Activated B cell treated with CpG ODN at 0.5 μM for 24 hours (primary cell): ENCODE results near the gene MACF1. TPM values are rescaled to one million over a fixed set of nuclear protein-coding genes. Genes with fewer than 3 reads are reported as not detected.
A peak's percentile ranks its signal among the peaks of the same experiment; 100 is the strongest.

ENCODE experiments used
- ATAC-seq: fragments of 200-7000 bp; cut with Tn5 transposase; one replicate; pipeline ENCODE4 v1.10.0; 2021; ENCODE audit warnings: low read depth, mild to moderate bottlenecking, moderate library complexity
- CTCF ChIA-PET: fragments of 350-600 bp; sonication (Branson Sonifier 250); formaldehyde crosslinking; loops from one replicate; lab custom pipeline; 2021; ENCODE audit warnings: antibody characterized with exemption; lab: Charles Lee
- POLR2A ChIA-PET: fragments of 350-600 bp; sonication (Branson Sonifier 250); formaldehyde crosslinking; loops from one replicate; lab custom pipeline; 2021; ENCODE audit warnings: antibody characterized with exemption; lab: Charles Lee
- DNase-seq: peaks from one replicate; pipeline ENCODE4 v3.0.0; 2022
- H3K27ac Mint-ChIP-seq: one replicate; pipeline ENCODE4 v1.8.0; 2020; ENCODE audit warnings: mixed read lengths
- H3K27me3 Mint-ChIP-seq: one replicate; pipeline ENCODE4 v1.8.0; 2021; ENCODE audit warnings: mixed read lengths
- H3K36me3 Mint-ChIP-seq: one replicate; pipeline ENCODE4 v1.8.0; 2021; ENCODE audit warnings: low read depth, mixed read lengths
- H3K4me1 Mint-ChIP-seq: one replicate; pipeline ENCODE4 v1.8.0; 2021; ENCODE audit warnings: mixed read lengths
- H3K4me3 Mint-ChIP-seq: one replicate; pipeline ENCODE4 v1.8.0; 2020; ENCODE audit warnings: mild to moderate bottlenecking, mixed read lengths
- H3K9me3 Mint-ChIP-seq: one replicate; pipeline ENCODE4 v1.8.0; 2020; ENCODE audit warnings: mixed read lengths
- CTCF ChIP-seq: fragments of 200-600 bp; IDR thresholded peaks from one replicate; pipeline ENCODE4 v1.8.0; 2022; ENCODE audit warnings: antibody characterized with exemption, mild to moderate bottlenecking
- intact Hi-C: fragments of 100-400 bp; cut with micrococcal nuclease; formaldehyde crosslinking; loops from one replicate; pipeline ENCODE4 v1.15.1; 2024
- total RNA-seq: library from RNA; stranded (reverse); gene quantifications from 2 replicates; pipeline ENCODE4 v1.2.3, GENCODE V29; 2022

The MACF1 gene
- total RNA-seq, 1 donor from 2014 or later, result 286 TPM

- no peaks in the 10 kb centered on the region for H3K9me3 Mint-ChIP-seq
- ATAC-seq (no peak), DNase-seq (no peak)
- no peaks in the 10 kb centered on the region for H3K27me3 Mint-ChIP-seq
- H3K36me3 Mint-ChIP-seq, result no peaks in the 10 kb centered on the region
- peaks cover 10% of the 10 kb centered on the region for H3K4me1 Mint-ChIP-seq
- H3K4me3 Mint-ChIP-seq, result no peak overlapping the region
- intact Hi-C loops, result no loop called here
- POLR2A ChIA-PET, result no interaction called here
- H3K27ac Mint-ChIP-seq, result no peak overlapping the region
- TF ChIP-seq CTCF, result no peak
- CTCF ChIA-PET, result interaction anchor here (1.4 kb wide), 1 partner anchor 13 kb away, joined by 4 read pairs; no protein-coding TSS in a partner anchor
Observed at GRCh38 chr1:39178541-39179431, 25.7 kb upstream of the MACF1 start.

- no peak for DNase-seq
- Mint-ChIP-seq H3K4me3 (no peak overlapping the region), H3K4me1 (peaks cover 35% of the 10 kb centered on the region), H3K27ac (no peak overlapping the region), H3K36me3 (no peaks in the 10 kb centered on the region), H3K27me3 (no peaks in the 10 kb centered on the region), H3K9me3 (no peaks in the 10 kb centered on the region)
- no peak for TF ChIP-seq CTCF
- POLR2A ChIA-PET, result no interaction called here
- intact Hi-C loops, result no loop called here
- ATAC-seq, result no peak
- CTCF ChIA-PET, result interaction anchor here (1.2 to 2.1 kb wide), 3 partner anchors 11 to 82 kb away, joined by 3 to 8 read pairs (median 5); no protein-coding TSS in a partner anchor
Observed at GRCh38 chr1:39181311-39181710, 23.2 kb upstream of the MACF1 start.

GRCh38 chr1:39182804-39183203 lies 21.7 kb upstream of the MACF1 start:
- DNase-seq (no peak), ATAC-seq (no peak)
- Mint-ChIP-seq H3K36me3 (no peaks in the 10 kb centered on the region), H3K4me3 (no peak overlapping the region), H3K27me3 (no peaks in the 10 kb centered on the region), H3K4me1 (peaks cover 45% of the 10 kb centered on the region), H3K27ac (peak overlapping the region; percentile 76), H3K9me3 (no peaks in the 10 kb centered on the region)
- no peak for TF ChIP-seq CTCF
- ChIA-PET POLR2A (no interaction called here), CTCF (interaction anchor here (1.9 to 3.7 kb wide), 6 partner anchors 9 to 85 kb away, joined by 7 to 25 read pairs (median 9); no protein-coding TSS in a partner anchor)
- intact Hi-C loops, result loop anchor here (2.0 kb wide), 1 partner anchor 76 kb away; no protein-coding TSS in a partner anchor

GRCh38 chr1:39183503-39184353 lies 20.8 kb upstream of the MACF1 start:
- no peak for TF ChIP-seq CTCF
- DNase-seq (no peak), ATAC-seq (peak; percentile 81)
- Mint-ChIP-seq H3K4me1 (peaks cover 47% of the 10 kb centered on the region), H3K27ac (peak overlapping the region; percentile 76), H3K4me3 (peak overlapping the region; percentile 21), H3K9me3 (no peaks in the 10 kb centered on the region), H3K27me3 (no peaks in the 10 kb centered on the region), H3K36me3 (no peaks in the 10 kb centered on the region)
- intact Hi-C loops, result loop anchor here (1.0 to 2.0 kb wide), 3 partner anchors 9 to 77 kb away; no protein-coding TSS in a partner anchor
- ChIA-PET CTCF (interaction anchor here (0.6 to 3.7 kb wide), 11 partner anchors 9 to 103 kb away, joined by 3 to 25 read pairs (median 4); partner anchors contain the start of gene MACF1), POLR2A (interaction anchor here (0.6 to 1.2 kb wide), 2 partner anchors 86 to 103 kb away, joined by 3 read pairs; no protein-coding TSS in a partner anchor)
